D721Med (cell line): ENCODE results near the gene RAVER1.

Experiments
- DNase-seq: peaks from one replicate; pipeline ENCODE4 v3.0.0; 2011; ENCODE audit warnings: low spot score; ENCODE audit not compliant: insufficient read length
- FAIRE-seq: peaks from 2 replicates; lab custom pipeline; 2011; peaks lifted over from hg19 to GRCh38; lab: Jason Lieb, UNC
- TF ChIP-seq, protein P1 (sequence below): IDR thresholded peaks from 2 replicates; pipeline ENCODE4 v1.5.1; 2012; ENCODE audit warnings: mild to moderate bottlenecking, control low read depth; ENCODE audit not compliant: insufficient read depth; ENCODE audit errors: missing control alignments

The RAVER1 gene

DNA sequence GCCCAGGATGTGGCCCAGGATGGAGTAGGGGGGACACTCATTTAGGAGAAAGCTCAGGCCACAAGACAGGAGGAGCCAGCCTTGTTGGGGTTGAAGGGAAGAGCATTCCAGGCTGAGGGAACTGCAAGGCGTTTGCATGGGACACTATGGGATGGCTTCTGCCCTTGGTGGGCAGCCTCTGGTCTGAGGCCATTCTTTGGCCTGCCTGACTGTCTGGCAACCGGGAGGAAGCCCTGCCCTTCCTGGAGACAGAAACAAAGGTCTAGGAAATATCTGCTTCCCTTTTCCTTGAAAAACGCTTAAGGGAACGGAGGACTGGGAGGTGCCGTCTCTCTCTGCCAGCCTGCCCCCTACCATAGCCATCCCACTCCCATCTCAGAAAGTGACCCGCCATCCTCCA, 65.3 kb downstream of the RAVER1 start:
- FAIRE-seq (no peak), DNase-seq (no peak)
- TF ChIP-seq, protein P1, sequence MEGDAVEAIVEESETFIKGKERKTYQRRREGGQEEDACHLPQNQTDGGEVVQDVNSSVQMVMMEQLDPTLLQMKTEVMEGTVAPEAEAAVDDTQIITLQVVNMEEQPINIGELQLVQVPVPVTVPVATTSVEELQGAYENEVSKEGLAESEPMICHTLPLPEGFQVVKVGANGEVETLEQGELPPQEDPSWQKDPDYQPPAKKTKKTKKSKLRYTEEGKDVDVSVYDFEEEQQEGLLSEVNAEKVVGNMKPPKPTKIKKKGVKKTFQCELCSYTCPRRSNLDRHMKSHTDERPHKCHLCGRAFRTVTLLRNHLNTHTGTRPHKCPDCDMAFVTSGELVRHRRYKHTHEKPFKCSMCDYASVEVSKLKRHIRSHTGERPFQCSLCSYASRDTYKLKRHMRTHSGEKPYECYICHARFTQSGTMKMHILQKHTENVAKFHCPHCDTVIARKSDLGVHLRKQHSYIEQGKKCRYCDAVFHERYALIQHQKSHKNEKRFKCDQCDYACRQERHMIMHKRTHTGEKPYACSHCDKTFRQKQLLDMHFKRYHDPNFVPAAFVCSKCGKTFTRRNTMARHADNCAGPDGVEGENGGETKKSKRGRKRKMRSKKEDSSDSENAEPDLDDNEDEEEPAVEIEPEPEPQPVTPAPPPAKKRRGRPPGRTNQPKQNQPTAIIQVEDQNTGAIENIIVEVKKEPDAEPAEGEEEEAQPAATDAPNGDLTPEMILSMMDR: no peak

DNA sequence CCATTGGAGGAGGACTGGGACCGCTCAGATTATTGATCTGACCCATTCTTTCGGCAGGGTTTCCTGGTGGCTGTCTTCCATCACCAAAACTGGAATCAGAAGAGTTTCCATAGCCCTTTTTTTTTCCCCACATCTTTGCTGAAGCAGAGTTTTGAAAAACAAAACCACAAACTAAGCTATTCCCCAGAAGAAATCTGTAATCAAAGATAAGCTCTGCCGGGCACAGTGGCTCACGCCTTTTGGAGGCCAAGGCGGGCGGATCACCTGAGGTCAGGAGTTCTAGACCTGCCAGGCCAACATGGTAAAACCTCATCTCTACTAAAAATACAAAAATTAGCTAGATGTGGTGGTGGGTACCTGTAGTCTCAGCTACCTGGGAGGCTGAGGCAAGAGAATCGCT, 66.6 kb downstream of the RAVER1 start:
- no peak for FAIRE-seq
- TF ChIP-seq, protein P1: no peak
- DNase-seq: no peak
